HG03354 (cell line): ENCODE data around the gene TMEM132D.

ENCODE experiments used
- ATAC-seq: cut with Tn5 transposase; IDR thresholded peaks from one replicate; pipeline ENCODE4 v1.9.1; 2021; ENCODE audit warnings: mild to moderate bottlenecking; ENCODE audit not compliant: unreplicated experiment, poor library complexity, severe bottlenecking

Gene TMEM132D

DNA sequence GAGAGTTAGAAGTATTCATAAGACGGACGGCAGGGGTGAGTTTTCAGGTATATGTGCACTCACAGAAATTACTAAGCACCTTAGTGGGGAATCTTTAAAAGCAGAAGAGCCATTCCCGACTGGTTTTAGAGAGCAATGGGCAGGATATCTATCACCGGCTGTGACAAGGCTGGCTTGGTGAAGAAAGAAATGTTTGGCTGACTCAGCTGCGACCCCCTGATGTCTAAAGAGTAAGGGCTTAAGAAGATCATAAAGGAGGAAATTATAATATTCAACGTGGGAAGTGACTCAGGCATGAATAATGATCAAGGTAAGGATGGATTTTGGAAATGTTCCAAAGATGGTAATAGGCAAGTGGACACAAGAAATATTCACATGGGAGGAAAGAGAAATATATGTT lies 407.6 kb downstream of the TMEM132D start:
- no peak for ATAC-seq

DNA sequence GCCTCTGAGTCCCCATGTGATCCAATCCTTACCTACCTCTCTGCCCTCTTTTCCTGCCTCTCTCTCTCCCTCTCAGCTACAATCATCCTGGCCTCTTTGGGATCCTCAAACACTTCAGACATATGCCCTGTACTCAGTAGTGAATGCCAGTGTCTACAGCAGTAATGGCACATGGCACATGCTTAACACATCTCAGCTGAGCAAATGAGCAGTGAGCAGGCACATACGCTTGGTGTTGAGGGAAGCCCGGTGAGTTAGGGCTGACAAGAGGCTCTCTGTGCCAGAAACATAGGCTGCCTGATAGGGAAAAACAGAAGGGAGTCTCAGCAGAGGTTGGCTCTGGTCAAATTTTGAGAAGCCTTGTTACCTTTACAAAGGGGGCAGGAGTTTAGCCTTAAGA lies 409.1 kb downstream of the TMEM132D start:
- ATAC-seq = no peak

DNA sequence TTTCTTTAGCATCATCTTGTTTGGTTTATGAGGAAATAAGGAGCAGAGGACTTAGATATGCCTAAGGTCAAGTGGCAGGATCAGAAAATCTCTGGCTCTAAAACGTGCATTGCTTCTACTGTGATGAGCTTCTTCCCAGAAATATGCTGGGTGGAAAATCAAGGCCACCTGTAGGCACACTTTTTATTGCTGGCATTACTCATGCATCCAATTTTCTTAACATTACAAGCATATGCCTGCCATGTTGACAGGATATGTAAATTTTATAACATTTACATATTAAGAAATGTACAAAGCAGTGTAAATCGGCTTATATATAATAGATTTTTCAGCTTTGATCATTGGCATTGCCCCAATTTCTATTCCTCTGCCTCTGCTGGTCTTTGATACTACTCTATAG lies 409.6 kb downstream of the TMEM132D start:
- ATAC-seq = no peak

DNA sequence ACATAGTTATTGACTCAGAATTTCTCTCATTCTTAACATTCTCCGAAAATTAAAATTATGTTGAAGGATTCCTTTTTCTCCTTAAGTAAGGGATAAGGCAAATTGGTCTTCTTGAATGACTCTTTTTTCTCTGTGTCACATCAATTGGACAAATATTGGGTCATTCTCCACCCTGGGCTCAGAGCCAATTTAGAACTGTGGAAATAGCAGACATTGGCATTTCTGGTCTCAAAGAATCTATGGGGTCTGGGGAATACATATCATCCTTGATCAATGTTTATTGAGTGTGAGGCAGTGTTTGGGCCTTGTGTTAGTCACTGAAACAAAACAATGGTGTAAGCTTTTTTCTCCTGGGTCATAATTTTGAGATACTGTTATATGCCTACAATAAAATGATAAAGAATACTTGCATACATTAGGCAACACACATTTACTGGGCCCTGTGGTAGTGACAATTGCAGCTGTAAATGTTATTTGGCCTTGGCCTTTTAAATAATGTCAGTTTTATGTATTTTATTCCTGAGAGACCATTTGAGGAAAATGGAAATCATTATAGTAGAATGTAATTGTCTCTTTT lies 414.6 kb downstream of the TMEM132D start:
- no peak for ATAC-seq

DNA sequence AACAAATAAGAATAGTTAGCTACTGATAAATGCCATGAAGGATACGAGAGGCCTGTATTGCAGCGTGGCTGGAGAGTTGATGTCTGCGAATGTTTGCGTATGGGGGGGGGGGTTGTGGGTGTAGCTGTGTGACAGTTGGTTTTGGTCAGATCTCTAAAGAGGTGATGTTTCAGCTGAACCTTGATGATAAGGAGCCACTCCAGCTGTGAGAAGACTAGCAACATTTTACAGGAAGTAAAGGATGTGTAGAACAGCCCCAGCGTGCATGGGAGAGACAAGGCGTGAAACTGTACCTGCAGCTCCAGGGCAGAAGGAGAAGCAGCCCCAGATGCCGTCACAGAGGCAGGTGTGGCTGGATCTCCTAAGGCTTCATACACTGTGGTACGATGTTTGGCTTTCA lies 416.9 kb downstream of the TMEM132D start:
- ATAC-seq = no peak

DNA sequence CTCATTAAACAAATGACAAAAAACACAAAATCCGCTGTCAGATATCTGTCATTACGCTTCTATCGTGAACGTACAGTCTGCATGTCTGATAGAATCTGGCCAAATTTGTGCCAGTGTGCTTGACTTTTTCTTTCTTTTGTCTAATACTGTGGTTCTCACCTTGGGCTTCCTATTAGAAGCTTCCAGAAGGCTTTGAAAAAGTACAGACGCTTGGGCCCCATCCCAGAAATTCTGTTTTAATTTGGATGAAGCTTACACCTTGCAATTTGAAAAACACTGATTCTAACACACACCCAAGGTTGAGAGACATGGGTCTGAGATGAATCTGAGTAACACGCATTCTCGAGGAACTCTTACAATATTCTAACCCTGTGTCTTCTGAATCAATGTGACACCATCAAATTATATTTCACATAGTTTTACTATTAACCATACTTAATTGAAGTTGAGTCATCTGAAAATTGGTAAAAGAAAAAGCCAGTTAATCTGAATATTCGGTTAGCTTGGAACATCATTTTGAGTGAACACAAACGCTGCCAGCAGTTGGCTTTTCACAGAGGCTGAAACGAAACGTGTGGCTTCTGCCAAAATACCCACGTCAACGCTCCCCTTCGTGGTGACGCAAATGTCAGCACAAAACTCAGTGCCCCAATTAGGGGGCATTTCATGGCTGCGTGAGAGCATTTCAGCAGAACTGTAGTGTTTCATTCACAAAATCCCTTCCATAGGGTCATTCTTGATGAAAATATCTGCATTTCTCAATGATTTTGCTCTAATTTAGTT lies 420.5 kb downstream of the TMEM132D start:
- ATAC-seq = no peak

DNA sequence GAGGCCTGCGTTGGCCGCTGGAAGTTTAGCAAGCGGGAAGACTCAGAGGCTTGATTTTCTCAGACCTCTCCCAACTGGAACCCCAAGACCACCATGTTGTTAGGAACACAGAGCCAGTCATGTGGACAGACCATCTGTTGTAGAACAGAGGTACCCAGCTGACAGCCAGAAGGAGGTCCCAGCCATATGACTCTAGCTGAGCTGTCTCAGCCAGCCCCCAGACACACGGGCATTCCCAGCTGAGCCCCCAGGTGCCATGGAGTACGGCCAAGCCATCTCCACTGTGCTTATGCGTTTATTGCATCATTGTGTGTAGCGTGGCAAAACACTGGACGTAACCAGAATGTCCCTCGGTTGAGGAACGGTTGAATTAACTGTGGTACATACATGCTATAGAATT lies 421.9 kb downstream of the TMEM132D start:
- no peak for ATAC-seq

DNA sequence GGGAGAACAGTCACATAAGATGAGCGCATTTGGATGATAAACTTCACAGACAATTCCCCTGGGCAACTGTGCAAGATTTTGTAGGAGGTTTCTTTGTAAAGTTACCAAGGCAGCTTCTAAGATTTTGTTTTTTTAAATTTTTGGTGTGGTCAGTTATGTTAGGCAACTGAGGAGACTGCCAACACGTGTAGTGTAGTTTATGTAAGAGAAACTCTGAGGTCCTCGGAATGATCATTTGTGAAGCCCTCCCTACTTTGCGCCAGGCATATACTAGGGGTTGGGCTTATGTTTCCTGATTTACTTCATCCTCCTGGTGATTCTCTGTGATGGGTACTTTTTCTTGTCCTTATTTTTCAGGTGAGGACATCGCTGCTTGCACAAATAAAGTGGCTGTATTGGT lies 433.6 kb downstream of the TMEM132D start:
- ATAC-seq = no peak

DNA sequence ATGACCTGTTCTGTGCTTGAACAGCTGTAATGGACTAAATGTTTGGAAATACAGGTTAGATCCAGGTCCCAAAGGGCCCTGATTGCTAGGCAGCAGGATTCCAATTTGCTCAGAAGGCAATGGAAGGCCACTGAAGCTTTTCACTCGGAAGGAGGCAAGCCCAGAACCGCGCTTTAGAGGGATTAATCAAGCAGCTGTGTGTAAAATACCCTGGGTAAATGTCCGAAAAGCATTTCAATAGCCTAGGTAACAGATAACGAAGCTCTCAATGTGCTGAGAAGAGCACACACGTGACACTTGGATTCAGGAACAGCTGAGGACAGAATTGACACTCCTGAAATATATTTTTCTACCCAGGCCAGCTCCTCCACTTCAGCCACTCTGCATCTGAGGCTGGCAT lies 436.1 kb downstream of the TMEM132D start:
- ATAC-seq = no peak

DNA sequence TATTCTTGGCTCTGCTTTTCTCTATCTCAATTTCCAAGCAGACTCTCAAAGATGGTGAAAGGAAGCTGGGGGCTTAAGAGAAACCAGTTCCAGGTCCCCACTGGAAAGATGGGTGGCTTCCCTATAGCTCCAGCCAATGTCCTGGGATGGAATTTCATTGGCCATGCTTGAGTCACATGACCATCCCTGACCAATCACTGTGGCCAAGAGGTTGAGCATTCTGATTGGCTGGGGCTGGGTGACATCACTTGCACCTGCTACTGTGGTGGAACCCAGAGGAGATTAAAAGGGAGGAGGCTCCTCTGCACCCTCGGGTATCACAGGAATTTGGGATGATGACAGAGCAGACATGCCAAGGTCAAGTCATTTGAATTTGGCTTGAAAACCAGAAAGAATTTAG lies 436.5 kb downstream of the TMEM132D start:
- ATAC-seq = no peak

DNA sequence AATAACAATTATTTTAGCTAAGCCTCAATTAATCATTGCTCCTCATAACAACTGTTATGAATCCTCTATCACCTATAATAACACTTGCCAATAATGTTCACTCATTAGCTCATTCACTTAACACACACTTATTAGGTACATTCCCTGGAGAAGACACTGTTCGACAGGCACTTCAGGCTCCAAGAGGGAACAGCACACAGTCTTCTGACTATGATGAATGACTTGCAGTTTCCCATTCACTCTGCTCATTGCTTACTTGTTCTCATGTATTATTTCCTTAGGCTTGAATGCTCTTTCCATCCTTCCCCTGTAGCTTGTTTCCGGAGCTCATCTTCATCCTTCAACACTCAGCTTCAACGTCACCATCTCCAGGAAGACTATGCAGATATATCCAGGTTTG lies 437.3 kb downstream of the TMEM132D start:
- no peak for ATAC-seq

DNA sequence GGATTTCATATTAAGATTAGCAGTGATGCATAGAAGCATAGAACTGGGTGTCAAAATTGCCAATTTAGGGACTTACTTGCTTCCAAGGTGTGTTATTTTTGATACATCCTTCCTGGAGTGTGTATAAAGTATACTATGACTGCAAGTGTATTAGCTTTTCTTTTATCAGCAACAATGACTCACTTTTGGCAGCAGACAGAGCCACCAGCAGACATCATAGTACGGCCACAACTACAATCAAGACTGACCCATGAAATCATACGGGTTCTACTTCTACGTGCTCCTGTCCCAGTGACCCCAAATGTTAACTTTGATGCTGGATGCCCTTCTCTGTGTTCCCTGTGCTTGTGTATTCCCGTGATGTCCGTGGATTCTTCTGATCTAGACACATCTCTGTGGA lies 443.9 kb downstream of the TMEM132D start:
- ATAC-seq = no peak

DNA sequence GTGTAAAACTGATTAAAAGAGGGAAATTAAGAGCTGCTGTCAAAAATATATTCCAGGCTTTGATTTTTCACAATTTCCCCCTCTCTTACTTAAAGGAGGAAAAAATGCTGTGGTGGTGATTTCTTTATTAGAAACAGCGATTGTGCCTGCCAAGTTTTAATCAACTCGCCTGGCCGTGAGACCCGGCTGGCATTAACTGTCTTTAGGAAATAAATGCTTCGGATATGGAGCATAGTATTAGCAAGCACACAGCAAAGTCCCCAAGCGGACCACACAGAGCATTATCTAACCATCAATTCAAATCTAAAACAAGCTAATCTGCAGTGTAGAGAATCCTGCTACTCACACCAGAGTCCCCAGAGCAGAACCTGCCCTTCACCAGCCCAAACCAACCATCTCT lies 457.1 kb downstream of the TMEM132D start:
- no peak for ATAC-seq

DNA sequence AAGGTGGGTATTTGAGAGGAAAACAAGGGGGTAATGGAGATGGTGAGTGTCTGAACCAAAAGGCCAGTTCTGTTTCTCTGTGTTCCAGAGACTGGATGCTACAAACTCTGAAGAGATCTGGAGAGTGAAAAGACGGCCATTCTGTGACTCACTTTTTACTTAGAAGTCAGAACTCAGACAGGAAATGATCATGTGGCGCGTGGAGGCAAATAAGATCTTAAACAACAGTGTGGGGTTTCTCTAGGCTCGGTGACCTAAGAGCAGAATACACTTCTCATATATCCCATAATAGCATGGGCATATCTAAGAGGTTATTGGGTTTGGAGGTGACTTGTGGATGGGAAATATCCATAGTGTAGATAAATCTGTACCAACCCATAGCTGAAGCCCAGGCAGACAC lies 463.5 kb downstream of the TMEM132D start:
- ATAC-seq = no peak

DNA sequence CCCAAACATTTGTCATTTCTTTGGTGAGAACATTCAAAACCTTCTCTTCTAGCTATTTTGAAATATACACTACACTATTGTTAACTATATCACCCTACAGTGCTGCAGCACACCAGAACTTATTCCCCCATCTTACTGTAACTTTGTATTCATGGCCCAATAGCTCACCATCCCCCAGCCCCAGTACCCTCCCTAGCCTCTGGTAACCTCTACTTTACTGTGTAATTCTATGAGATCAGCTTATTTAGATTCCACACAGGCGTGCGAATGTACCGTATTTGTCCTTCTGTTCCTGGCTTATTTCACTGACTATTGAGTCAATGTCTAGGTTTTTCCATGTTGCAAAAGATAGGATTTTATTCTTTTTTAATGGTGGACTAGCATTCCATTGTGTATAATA lies 469.0 kb downstream of the TMEM132D start:
- ATAC-seq = no peak

DNA sequence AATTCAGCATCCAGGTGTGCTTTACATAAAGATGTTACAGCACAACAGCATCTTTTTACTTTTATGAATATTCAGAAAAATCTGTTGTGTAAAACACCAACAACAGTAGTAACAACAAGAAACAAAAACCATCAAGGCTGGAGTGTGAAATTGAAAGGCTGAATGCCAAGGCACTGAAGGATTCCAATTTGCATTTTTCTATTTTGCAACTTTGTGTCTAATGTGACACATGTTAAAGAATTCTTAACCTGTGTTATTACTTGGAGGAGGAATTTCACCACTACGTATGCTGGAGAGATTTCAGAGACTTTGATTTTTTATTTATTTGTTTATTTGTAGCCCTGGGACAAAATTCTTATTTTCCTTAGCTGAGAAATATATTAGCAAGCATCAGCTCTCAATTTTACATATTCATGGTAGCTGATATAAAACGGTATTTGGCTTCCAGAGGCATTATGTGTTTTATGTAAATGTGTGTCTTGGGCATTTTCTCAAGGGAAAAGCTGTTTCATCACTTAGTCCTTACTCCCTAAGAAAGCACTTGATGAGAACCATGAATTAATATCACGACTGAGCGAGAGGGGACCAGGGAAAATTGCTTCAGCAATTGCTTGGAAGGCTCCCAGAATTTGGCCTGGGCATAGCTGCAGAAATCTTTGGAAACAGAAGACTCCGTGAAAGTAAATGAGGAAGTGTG lies 475.4 kb downstream of the TMEM132D start:
- no peak for ATAC-seq

DNA sequence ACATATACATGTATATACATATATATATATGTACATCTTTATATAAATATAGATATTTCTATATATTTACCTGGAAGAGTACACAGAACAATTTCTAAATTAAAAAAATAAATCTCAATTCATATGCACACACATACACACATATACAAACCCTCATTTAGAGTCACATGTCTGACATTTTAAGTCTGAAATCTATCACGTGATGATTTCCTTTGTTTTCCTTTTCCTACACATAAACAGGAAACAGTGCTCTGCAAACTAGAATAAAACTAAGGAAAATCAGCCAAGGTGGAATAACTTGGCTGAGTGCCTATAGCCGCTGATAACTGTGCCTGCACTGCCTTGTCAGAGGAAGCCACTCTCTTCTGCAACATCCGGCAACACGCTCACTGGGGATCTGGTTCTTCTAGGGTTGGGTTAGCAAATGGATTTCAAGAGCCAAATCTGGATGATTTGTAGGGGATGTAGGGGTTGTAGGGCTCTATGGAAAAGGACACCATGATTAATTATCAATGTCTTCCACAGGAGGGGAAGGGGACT lies 480.7 kb downstream of the TMEM132D start:
- ATAC-seq = no peak

DNA sequence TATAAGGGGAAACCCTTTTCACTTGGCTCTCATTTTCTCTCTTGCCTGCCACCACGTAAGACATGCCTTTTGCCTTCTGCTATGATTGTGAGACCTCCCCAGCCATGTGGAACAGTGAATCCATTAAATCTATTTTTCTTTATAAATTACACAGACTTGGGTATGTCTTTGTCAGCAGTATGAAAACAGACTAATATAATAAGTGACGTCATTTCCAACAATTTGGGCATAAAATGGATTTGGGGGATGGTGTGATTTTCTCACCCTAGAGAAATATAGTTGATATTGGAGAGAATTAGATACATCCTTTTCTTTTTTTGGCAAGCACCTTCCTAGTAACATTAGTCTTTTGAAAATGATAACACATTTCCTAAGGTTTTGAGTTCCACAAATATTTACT lies 490.5 kb downstream of the TMEM132D start:
- ATAC-seq = no peak

DNA sequence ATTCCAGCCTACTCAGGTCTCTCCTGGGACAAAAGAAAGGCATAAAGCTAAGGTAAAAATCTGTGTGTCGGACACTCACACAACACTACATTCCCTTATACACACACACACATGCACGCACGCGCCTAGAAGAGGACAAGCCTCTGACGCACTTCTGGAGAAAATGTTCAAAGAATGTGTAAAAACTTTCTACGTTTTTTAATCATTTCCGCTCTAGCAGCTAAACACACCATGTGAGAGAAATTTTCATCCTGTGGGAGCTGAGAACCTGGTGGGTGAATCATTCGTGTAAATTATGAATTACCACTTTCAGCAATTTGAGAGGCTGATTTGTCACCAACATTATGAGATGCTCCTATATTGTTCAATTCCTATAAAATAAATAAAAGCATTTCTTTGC lies 494.5 kb downstream of the TMEM132D start:
- ATAC-seq = no peak

DNA sequence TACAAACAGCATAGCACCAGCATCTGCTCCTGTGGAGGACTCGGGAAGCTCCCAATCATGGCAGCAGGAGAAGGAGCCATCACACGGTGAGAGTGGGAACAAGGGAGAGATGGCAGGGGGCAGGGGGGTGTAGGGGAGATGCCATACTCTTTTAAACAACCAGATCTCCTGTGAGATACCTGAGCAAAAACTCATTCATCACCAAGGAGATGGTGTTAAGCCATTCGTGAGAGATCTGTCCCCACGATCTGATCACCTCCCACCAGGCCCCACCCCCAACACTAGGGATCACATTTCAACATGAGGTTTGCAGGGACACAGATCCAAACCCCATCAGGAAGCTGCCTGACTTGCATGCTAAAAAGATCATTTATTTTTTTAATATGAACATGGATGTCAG lies 499.3 kb downstream of the TMEM132D start:
- no peak for ATAC-seq

DNA sequence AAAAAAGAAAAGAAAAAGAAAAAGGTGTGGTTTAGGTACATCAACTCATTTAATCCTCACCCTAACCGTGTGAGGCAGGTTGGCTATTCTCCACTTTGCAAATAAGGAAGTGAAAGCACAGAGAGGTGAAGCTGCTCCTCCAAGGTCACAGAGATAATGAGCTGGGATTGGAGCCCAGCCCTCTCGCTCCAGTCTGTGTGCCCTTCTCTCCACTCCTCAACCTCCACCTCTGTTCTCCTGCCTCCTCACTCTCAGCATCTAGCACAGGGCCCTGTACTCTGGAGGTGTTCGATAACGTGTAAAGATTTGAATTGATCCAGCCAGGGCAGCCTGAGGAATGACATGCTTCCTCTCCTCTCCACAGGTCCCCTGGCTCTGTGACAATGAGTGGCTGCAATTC lies 502.3 kb downstream of the TMEM132D start:
- no peak for ATAC-seq
